Lower lobe of right lung (tissue), 2 donors: Measurements from ENCODE around the gene ULK4. TPM values are rescaled to one million over a fixed set of nuclear protein-coding genes. Genes with fewer than 3 reads are reported as not detected.

ENCODE experiments used
- ATAC-seq, 2 donors: fragments of 200-7000 bp; cut with Tn5 transposase; one replicate each; pipeline ENCODE4 v1.9.1; 2020 to 2022; ENCODE audit warnings: mild to moderate bottlenecking in 2 of 2, moderate library complexity in 2 of 2
- DNase-seq: peaks from one replicate; pipeline ENCODE4 v3.0.0-alpha.2; 2020
- H3K27ac ChIP-seq: fragments of 200-600 bp; one replicate; pipeline ENCODE4 v1.8.0; 2022
- H3K27me3 ChIP-seq: fragments of 200-600 bp; one replicate; pipeline ENCODE4 v1.8.0; 2022; ENCODE audit warnings: low read depth
- H3K36me3 ChIP-seq: fragments of 200-600 bp; one replicate; pipeline ENCODE4 v1.8.0; 2022; ENCODE audit warnings: mild to moderate bottlenecking
- H3K4me1 ChIP-seq: fragments of 200-600 bp; one replicate; pipeline ENCODE4 v1.8.0; 2022
- H3K4me3 ChIP-seq: fragments of 200-600 bp; one replicate; pipeline ENCODE4 v1.8.0; 2022; ENCODE audit warnings: mild to moderate bottlenecking
- H3K9me3 ChIP-seq: fragments of 200-600 bp; one replicate; pipeline ENCODE4 v1.8.0; 2022
- intact Hi-C: fragments of 100-400 bp; cut with DNase I; formaldehyde crosslinking; loops from one replicate; pipeline ENCODE4 v1.11.0; 2022
- total RNA-seq: library from RNA; stranded (reverse); fragmentation: NEBNext Ultra II Directional; extraction: Animal tissue kit (Norgen Biotek cat#: 25700); gene quantifications from one replicate; pipeline ENCODE4 v1.2.1, GENCODE V29; 2021
- TF ChIP-seq, protein P1 (sequence below): fragments of 200-600 bp; IDR thresholded peaks from one replicate; pipeline ENCODE4 v1.8.0; 2022; ENCODE audit warnings: antibody characterized with exemption, mild to moderate bottlenecking
- donor health status: DM: no; HTN: yes; CAD: no; lungs with severe emphysema.

The ULK4 gene
- total RNA-seq, 1 donor from 2014 or later = 11.4 TPM

DNA sequence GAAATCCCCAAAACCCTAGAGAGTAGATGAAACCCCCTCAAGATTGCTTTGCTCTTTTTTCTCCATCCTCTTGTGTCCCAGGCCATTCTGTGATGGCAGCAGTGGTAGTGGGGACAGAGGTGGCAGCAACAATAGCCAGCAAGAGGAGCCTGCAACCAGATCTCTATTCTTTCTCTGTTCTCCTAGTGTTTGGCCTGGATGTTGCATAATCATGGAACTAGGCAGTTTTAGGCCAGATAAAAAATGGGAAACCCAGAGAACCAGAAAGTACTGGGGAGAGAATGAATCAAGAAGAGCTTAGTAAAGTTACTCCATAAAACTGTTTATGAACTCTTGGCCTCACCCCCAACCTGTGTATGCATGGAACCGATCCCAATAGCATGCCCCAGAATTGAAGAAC, 710.3 kb downstream of the ULK4 start:
- no peak overlapping the region for H3K4me3 ChIP-seq
- H3K27me3 ChIP-seq = no peaks in the 10 kb centered on the region
- H3K27ac ChIP-seq = no peak overlapping the region
- no peaks in the 10 kb centered on the region for H3K9me3 ChIP-seq
- no peaks in the 10 kb centered on the region for H3K4me1 ChIP-seq
- TF ChIP-seq, protein P1, sequence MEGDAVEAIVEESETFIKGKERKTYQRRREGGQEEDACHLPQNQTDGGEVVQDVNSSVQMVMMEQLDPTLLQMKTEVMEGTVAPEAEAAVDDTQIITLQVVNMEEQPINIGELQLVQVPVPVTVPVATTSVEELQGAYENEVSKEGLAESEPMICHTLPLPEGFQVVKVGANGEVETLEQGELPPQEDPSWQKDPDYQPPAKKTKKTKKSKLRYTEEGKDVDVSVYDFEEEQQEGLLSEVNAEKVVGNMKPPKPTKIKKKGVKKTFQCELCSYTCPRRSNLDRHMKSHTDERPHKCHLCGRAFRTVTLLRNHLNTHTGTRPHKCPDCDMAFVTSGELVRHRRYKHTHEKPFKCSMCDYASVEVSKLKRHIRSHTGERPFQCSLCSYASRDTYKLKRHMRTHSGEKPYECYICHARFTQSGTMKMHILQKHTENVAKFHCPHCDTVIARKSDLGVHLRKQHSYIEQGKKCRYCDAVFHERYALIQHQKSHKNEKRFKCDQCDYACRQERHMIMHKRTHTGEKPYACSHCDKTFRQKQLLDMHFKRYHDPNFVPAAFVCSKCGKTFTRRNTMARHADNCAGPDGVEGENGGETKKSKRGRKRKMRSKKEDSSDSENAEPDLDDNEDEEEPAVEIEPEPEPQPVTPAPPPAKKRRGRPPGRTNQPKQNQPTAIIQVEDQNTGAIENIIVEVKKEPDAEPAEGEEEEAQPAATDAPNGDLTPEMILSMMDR = no peak
- no peaks in the 10 kb centered on the region for H3K36me3 ChIP-seq
- ATAC-seq (no peak), DNase-seq (no peak)
- intact Hi-C loops = no loop called here

DNA sequence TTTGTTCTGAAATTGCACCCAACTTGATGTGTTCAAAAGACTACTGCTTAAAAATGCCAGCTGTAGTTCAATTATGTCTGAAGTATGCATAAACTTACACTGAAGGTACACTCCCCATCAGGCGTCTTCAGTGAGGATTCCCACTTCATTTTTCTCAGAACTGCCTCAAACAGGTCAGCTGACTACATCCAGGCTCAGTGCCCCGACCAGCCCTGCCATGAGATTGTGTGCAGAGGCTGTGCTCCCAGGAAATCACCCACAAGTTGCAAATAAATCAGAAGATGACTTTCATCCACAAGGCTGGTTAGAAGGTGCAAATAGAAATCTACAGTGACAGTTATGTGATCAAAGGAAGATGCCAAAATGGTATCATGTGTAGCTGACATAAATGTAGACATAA, 711.1 kb downstream of the ULK4 start:
- H3K27me3 ChIP-seq = no peaks in the 10 kb centered on the region
- no peak overlapping the region for H3K27ac ChIP-seq
- peaks cover 3% of the 10 kb centered on the region for H3K36me3 ChIP-seq
- intact Hi-C loops = no loop called here
- no peaks in the 10 kb centered on the region for H3K9me3 ChIP-seq
- ATAC-seq (no peak), DNase-seq (no peak)
- TF ChIP-seq, protein P1 = no peak
- no peak overlapping the region for H3K4me3 ChIP-seq
- no peaks in the 10 kb centered on the region for H3K4me1 ChIP-seq

DNA sequence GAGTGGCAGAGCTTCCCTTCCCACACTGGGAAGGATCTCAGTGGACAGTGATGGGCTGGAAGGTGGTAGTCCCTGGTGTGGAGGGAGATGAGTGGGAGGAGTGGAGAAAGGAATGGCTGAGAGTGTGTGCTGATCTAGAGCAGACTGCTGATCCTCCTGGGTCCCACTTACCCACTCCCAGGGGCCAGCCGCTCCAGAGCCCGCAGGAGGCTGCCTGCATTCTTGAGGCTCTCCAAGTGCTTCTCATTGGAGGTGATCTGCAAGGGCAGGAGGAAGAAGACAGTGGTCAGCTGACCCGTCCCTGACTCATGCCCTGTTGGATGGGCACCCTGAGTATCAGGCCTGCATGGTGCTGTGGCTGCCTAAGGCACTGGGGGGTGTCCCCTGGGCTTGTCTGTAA, 712.6 kb downstream of the ULK4 start:
- DNase-seq (no peak), ATAC-seq (no peak)
- intact Hi-C loops = no loop called here
- H3K4me1 ChIP-seq = no peaks in the 10 kb centered on the region
- H3K27ac ChIP-seq = no peak overlapping the region
- H3K27me3 ChIP-seq = no peaks in the 10 kb centered on the region
- H3K4me3 ChIP-seq = no peak overlapping the region
- peaks cover 14% of the 10 kb centered on the region for H3K36me3 ChIP-seq
- TF ChIP-seq, protein P1 = no peak
- no peaks in the 10 kb centered on the region for H3K9me3 ChIP-seq

DNA sequence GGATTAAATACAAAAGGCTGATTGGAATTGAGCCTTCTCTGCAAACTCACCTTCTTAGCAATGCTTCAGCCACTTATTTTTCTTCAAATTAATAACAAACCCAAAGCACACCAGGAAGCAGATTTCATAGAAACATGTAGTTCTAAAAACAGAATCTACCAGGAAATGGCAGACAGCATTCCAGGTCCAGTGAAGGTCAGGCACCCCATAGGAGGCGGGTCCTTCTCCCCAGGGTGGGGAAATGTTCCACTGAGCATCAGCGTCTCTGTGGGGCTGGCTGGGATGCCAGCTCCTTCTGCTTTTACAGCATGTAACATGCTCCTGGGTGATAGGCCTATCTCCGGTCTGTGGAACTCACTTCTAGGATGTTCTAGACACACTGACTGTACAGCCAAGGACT, 713.4 kb downstream of the ULK4 start:
- peaks cover 20% of the 10 kb centered on the region for H3K36me3 ChIP-seq
- TF ChIP-seq, protein P1 = no peak
- no peak overlapping the region for H3K4me3 ChIP-seq
- no peaks in the 10 kb centered on the region for H3K4me1 ChIP-seq
- intact Hi-C loops = no loop called here
- ATAC-seq (no peak), DNase-seq (no peak)
- no peaks in the 10 kb centered on the region for H3K9me3 ChIP-seq
- no peak overlapping the region for H3K27ac ChIP-seq
- H3K27me3 ChIP-seq = no peaks in the 10 kb centered on the region

DNA sequence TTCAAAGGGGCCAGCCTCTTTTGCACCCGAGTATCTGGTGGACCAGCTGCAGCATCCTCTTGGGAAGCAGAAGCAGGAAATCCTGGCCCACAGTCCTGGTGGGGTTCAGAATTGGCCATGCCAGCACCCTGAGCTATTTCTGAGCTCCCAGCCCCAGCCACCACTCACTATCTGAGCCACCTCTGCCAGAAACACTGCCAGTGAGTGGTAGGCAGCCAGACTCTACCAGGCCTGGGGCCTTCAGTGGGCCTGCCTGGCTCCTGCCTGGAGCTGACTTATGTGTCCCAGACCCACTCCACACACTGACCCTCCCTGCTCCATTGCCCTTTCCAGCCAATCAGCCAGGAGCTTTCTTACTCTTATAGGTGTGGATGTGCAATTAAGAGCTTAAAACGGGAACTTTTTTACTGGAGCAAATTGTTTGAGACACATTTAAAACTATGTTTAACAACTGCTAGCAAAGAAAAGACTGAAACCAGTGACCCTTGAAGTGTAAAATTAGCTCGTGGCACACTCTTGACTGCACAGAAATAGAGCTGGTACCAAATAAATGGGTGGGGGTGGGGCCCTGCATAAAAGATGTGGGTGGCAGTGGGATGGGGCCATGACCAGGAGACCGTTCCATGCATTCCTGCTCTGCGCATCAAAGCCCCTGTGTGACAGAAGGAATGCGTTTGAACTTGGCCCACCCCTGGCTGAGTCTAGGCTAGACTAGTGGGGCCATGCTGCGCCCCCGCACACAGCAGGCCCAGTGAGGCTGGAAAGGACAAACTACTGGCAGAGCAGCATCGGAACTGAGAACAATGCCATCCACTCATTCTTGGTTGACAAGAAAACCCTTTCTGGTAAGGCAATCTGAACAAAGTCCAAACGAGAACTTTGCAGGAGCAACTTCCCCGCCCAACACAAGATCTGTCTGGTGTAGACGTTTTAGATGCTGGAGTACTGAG, 714.6 kb downstream of the ULK4 start:
- H3K9me3 ChIP-seq = no peaks in the 10 kb centered on the region
- H3K27me3 ChIP-seq = no peaks in the 10 kb centered on the region
- no peaks in the 10 kb centered on the region for H3K4me1 ChIP-seq
- H3K27ac ChIP-seq = no peak overlapping the region
- no peak overlapping the region for H3K4me3 ChIP-seq
- peak in 1 of 2 donors; percentile 2 for ATAC-seq
- peaks cover 24% of the 10 kb centered on the region for H3K36me3 ChIP-seq
- TF ChIP-seq, protein P1 = no peak
- intact Hi-C loops = no loop called here
- DNase-seq = no peak
